ENCODE measurements around the gene AHCYL2. TPM values are rescaled to one million over a fixed set of nuclear protein-coding genes. Genes with fewer than 3 reads are reported as not detected.
"Not testable (repeated sequence)": the region's sequence is repeated elsewhere in the genome, so short reads cannot be mapped to it uniquely, and the experiment has no call there.

Gene AHCYL2
- polyA plus RNA-seq, 3 donors, result 10.7 to 14.6 (median 12.1) TPM

- peak overlapping the region in 1 of 3 experiments; percentile 56 for H3K4me3 ChIP-seq (replicated peaks in 1 of 3; ENCODE audit: low read depth in 2 of 3, low read length in 3 of 3)
- H4K20me1 ChIP-seq (ENCODE audit: insufficient read depth, low read length), result peaks cover 17% of the 10 kb centered on the region
- H3K36me3 ChIP-seq (replicated peaks in 1 of 2; ENCODE audit: control insufficient read depth in 1 of 2, insufficient read depth in 2 of 2, low read length in 2 of 2), result no peaks in the 10 kb centered on the region
- 0% methylated on average over 1 of the region's 7 CpGs for WGBS (ENCODE audit: insufficient coverage)
- DNase-seq, result peak; percentile 10 to 73 (median 27)
- H3K4me1 ChIP-seq (ENCODE audit: control insufficient read depth in 1 of 2, insufficient read depth in 2 of 2, low read length in 2 of 2), result peaks cover 18 to 31% of the 10 kb centered on the region in 2 donors
- TF ChIP-seq CTCF (IDR thresholded peaks at IDR 0.05), result no peak
- peak overlapping the region; percentile 38 for H2AFZ ChIP-seq (ENCODE audit: insufficient read depth, low read depth, low read length, poor library complexity, severe bottlenecking)
- peak overlapping the region; percentile 58 to 85 for H3K4me3 Mint-ChIP-seq
- H3K27me3 Mint-ChIP-seq (ENCODE audit: low read depth in 3 of 3), result no peaks in the 10 kb centered on the region
- no peaks in the 10 kb centered on the region for H3K9me3 Mint-ChIP-seq
- H3K36me3 Mint-ChIP-seq, result peaks cover 3 to 5% of the 10 kb centered on the region in 2 donors
- no peaks in the 10 kb centered on the region for H3K79me2 ChIP-seq (ENCODE audit: insufficient read depth, low read length)
- peak overlapping the region; percentile 25 for H3K9ac ChIP-seq (ENCODE audit: insufficient read depth, low read length, poor library complexity, severe bottlenecking)
- intact Hi-C loops (cut with micrococcal nuclease), result no loop called here
- peaks cover 27% of the 10 kb centered on the region for H3K4me1 Mint-ChIP-seq
- H3K27ac ChIP-seq (ENCODE audit: low read depth in 1 of 2, low read length in 2 of 2), result peak overlapping the region; percentile 14 to 67
- H3K9me3 ChIP-seq (replicated peaks in 1 of 2; ENCODE audit: control insufficient read depth in 1 of 2, insufficient read depth in 1 of 2, low read length in 2 of 2), result no peaks in the 10 kb centered on the region
- H3K27me3 ChIP-seq (ENCODE audit: control insufficient read depth in 2 of 2, insufficient read depth in 2 of 2, low read length in 2 of 2), result no peaks in the 10 kb centered on the region
- peak overlapping the region; percentile 71 for H3K4me2 ChIP-seq (replicated peaks; ENCODE audit: extremely low read depth, low read length, poor library complexity, severe bottlenecking)
- H3K27ac Mint-ChIP-seq, result peak overlapping the region; percentile 62 to 91 (median 84)
Observed at GRCh38 chr7:129368389-129368986, 143.7 kb downstream of the AHCYL2 start.

- H3K9me3 ChIP-seq (replicated peaks in 1 of 2; ENCODE audit: control insufficient read depth in 1 of 2, insufficient read depth in 1 of 2, low read length in 2 of 2); H3K9me3 Mint-ChIP-seq; DNase-seq; H3K79me2 ChIP-seq (ENCODE audit: insufficient read depth, low read length); H3K27me3 Mint-ChIP-seq (ENCODE audit: low read depth in 3 of 3); H3K27ac Mint-ChIP-seq; H3K4me2 ChIP-seq (replicated peaks; ENCODE audit: extremely low read depth, low read length, poor library complexity, severe bottlenecking); H3K4me3 ChIP-seq (replicated peaks in 1 of 3; ENCODE audit: low read depth in 2 of 3, low read length in 3 of 3); H3K9ac ChIP-seq (ENCODE audit: insufficient read depth, low read length, poor library complexity, severe bottlenecking); H3K36me3 Mint-ChIP-seq; H3K27ac ChIP-seq (ENCODE audit: low read depth in 1 of 2, low read length in 2 of 2); H3K36me3 ChIP-seq (replicated peaks in 1 of 2; ENCODE audit: control insufficient read depth in 1 of 2, insufficient read depth in 2 of 2, low read length in 2 of 2); H3K4me3 Mint-ChIP-seq; H3K27me3 ChIP-seq (ENCODE audit: control insufficient read depth in 2 of 2, insufficient read depth in 2 of 2, low read length in 2 of 2); intact Hi-C loops (cut with micrococcal nuclease); H2AFZ ChIP-seq (ENCODE audit: insufficient read depth, low read depth, low read length, poor library complexity, severe bottlenecking): not testable (repeated sequence)
- H3K4me1 Mint-ChIP-seq, result peaks cover 27% of the 10 kb centered on the region
- Histone ChIP-seq H4K20me1 (ENCODE audit: insufficient read depth, low read length) (peaks cover 17% of the 10 kb centered on the region), H3K4me1 (ENCODE audit: control insufficient read depth in 1 of 2, insufficient read depth in 2 of 2, low read length in 2 of 2) (peaks cover 18 to 31% of the 10 kb centered on the region in 2 donors)
- WGBS (ENCODE audit: insufficient coverage), result no CpG with 5 or more reads among the region's 7 CpGs
Observed at GRCh38 chr7:129369447-129369846, 144.6 kb downstream of the AHCYL2 start.
